ENCODE results near the gene STAC.

STAC gene

DNA sequence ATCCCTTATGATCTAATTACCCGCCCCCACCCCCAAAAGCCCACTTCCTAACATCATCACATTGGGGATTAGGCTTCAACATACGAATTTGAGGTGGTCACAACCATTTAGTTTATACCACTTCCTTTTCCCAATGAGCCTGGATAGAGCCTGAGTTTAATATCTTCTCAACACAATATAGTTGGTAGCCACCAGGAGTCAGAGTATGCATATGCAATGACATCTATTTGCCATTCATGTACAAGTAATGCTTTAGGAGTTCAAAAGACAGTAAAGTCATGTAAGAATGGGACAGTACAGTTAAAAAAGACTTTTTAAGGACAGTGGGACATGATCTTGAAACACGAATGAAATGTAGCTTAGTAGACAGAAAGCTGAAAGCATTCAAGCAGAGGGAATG, 211.7 kb downstream of the STAC start:
- no peaks in the 10 kb centered on the region for H3K4me1 ChIP-seq (ENCODE audit: control insufficient read depth in 1 of 2, insufficient read depth in 1 of 2, low read depth in 1 of 2, low read length in 1 of 2)
- no peak overlapping the region for H3K4me3 ChIP-seq (ENCODE audit: low read depth in 1 of 2, low read length in 1 of 2)
- TF ChIP-seq, protein P1, sequence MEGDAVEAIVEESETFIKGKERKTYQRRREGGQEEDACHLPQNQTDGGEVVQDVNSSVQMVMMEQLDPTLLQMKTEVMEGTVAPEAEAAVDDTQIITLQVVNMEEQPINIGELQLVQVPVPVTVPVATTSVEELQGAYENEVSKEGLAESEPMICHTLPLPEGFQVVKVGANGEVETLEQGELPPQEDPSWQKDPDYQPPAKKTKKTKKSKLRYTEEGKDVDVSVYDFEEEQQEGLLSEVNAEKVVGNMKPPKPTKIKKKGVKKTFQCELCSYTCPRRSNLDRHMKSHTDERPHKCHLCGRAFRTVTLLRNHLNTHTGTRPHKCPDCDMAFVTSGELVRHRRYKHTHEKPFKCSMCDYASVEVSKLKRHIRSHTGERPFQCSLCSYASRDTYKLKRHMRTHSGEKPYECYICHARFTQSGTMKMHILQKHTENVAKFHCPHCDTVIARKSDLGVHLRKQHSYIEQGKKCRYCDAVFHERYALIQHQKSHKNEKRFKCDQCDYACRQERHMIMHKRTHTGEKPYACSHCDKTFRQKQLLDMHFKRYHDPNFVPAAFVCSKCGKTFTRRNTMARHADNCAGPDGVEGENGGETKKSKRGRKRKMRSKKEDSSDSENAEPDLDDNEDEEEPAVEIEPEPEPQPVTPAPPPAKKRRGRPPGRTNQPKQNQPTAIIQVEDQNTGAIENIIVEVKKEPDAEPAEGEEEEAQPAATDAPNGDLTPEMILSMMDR (IDR thresholded peaks at IDR 0.05) = no peak
- no peaks in the 10 kb centered on the region for H3K36me3 ChIP-seq
- H3K27me3 ChIP-seq = no peaks in the 10 kb centered on the region
- H3K27ac ChIP-seq = no peak overlapping the region
- H3K9me3 ChIP-seq = no peaks in the 10 kb centered on the region

DNA sequence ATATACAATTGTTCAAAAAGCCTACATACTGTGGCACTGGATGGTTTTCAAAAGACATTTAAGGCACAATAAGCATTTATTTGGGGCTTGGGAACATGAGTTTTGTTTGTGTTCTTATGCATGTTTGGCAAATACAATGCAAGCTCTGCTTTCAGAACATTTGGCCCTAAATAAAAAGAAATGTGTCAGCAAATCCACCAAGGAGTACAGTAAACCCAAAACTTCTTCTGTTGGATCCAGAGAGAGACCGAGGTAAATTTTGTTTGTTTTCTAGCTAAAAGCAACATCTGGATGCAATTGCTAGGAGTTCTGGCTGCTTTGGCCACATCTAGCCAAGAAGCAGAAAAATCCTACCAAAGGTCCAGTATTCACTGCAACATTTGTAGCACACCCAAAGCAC, 215.2 kb downstream of the STAC start:
- no peaks in the 10 kb centered on the region for H3K27me3 ChIP-seq
- no peak overlapping the region for H3K4me3 ChIP-seq (ENCODE audit: low read depth in 1 of 2, low read length in 1 of 2)
- H3K4me1 ChIP-seq (ENCODE audit: control insufficient read depth in 1 of 2, insufficient read depth in 1 of 2, low read depth in 1 of 2, low read length in 1 of 2) = no peaks in the 10 kb centered on the region
- no peaks in the 10 kb centered on the region for H3K9me3 ChIP-seq
- TF ChIP-seq, protein P1 (IDR thresholded peaks at IDR 0.05) = no peak
- H3K36me3 ChIP-seq = no peaks in the 10 kb centered on the region
- H3K27ac ChIP-seq = no peak overlapping the region

DNA sequence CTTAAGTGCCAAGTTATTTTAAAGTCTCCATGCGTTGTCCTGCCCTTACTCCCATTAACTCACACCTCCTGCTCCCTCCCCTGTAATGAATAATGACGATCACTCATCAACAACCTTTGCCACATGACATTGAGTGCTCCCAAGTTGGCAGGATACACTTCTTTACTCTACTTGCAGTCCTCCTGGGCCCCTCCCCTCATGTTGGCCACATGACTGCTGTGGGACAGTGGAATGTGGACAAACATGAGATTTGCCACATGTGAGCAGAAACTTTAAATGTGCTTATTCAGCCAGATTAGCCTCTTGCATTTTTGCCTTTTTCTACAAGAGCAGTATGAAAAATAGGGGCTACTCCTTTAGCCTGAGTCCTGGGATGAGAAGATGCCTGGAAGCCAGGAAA, 216.1 kb downstream of the STAC start:
- no peaks in the 10 kb centered on the region for H3K9me3 ChIP-seq
- no peak overlapping the region for H3K4me3 ChIP-seq (ENCODE audit: low read depth in 1 of 2, low read length in 1 of 2)
- TF ChIP-seq, protein P1 (IDR thresholded peaks at IDR 0.05) = no peak
- no peak overlapping the region for H3K27ac ChIP-seq
- no peaks in the 10 kb centered on the region for H3K36me3 ChIP-seq
- no peaks in the 10 kb centered on the region for H3K4me1 ChIP-seq (ENCODE audit: control insufficient read depth in 1 of 2, insufficient read depth in 1 of 2, low read depth in 1 of 2, low read length in 1 of 2)
- H3K27me3 ChIP-seq = no peaks in the 10 kb centered on the region

DNA sequence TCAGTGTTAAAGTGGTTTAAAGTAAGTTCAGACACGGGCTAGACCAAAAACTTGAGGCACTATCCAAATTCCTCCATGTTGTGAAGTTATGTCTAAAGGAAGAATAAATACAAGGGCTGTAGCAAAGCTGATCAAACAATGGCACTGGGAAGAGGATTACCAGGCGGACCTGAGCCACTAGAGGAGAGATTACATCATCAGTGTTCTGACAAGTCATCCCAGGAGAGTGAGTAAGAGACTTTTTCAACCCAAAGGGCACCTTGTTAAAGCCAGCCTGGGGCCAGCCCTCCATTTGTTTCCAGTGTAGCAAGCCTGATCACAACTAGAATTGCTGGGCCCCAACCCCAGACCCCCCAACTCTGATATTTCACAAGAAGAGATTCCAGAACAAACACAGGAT, 217.1 kb downstream of the STAC start:
- Histone ChIP-seq H3K36me3 (no peaks in the 10 kb centered on the region), H3K4me3 (ENCODE audit: low read depth in 1 of 2, low read length in 1 of 2) (no peak overlapping the region), H3K4me1 (ENCODE audit: control insufficient read depth in 1 of 2, insufficient read depth in 1 of 2, low read depth in 1 of 2, low read length in 1 of 2) (no peaks in the 10 kb centered on the region), H3K27ac (no peak overlapping the region), H3K9me3 (no peaks in the 10 kb centered on the region), H3K27me3 (no peaks in the 10 kb centered on the region)
- TF ChIP-seq, protein P1 (IDR thresholded peaks at IDR 0.05) = no peak

Data from neutrophil (primary cell).